ENCODE data around the gene FRA10AC1.

GRCh38 chr10:93672022-93672678 lies 30.2 kb downstream of the FRA10AC1 start:
- TF ChIP-seq CTCF (conservative IDR thresholded peaks at IDR 0.05): no peak
- no peak for TF ChIP-seq EZH2 (IDR thresholded peaks at IDR 0.05; ENCODE audit: low read depth)

Data from PC-9 (cell line).